Pericardium fibroblast (primary cell): ENCODE measurements around the gene TFPT. TPM values are rescaled to one million over a fixed set of nuclear protein-coding genes. Genes with fewer than 3 reads are reported as not detected.

Experiments
- total RNA-seq: library from RNA; depleted of rRNA; stranded (reverse); fragments of >200 nt; gene quantifications from 2 replicates; pipeline ENCODE4 v1.2.3, GENCODE V29; 2015

The TFPT gene
- 14.1 and 20.3 TPM in 2 replicates for total RNA-seq

GRCh38 chr19:54115109-54116063, at the start of gene TFPT, which contains the start of gene PRPF31:
Gene TFPT, minus strand, starts transcription at chr19:54115657. Its CDS starts 388 bp downstream, at chr19:54115269.
Gene PRPF31, plus strand, starts transcription at chr19:54115754. Its CDS starts 2,525 bp downstream, at chr19:54118279.

GRCh38 chr19:54159352-54160181, 44.1 kb upstream of the TFPT start, which contains the start of gene LENG1:
Gene LENG1, minus strand, starts transcription at chr19:54159721. Its CDS starts 26 bp downstream, at chr19:54159695.

GRCh38 chr19:54137699-54138488, 22.4 kb upstream of the TFPT start, which contains the start of gene CNOT3:
Gene CNOT3, plus strand, starts transcription at chr19:54137762. Its CDS starts 5,217 bp downstream, at chr19:54142979.

GRCh38 chr19:54102421-54103169, 12.9 kb downstream of the TFPT start, which contains the start of gene NDUFA3:
Gene NDUFA3, plus strand, starts transcription at chr19:54102855. Its CDS starts 24 bp downstream, at chr19:54102879.

GRCh38 chr19:54100561-54100960, 14.9 kb downstream of the TFPT start, which contains the start of gene OSCAR:
Gene OSCAR, minus strand, starts transcription at chr19:54100803. Its CDS starts 11 bp downstream, at chr19:54100792.

GRCh38 chr19:54081032-54081431, 34.4 kb downstream of the TFPT start, which contains the start of gene TARM1:
Gene TARM1, minus strand, starts transcription at chr19:54081365. Its CDS starts 25 bp downstream, at chr19:54081340.

GRCh38 chr19:54063350-54064116, 51.9 kb downstream of the TFPT start, which contains the start of gene VSTM1:
Gene VSTM1, minus strand, starts transcription at chr19:54063897. Its CDS starts 120 bp downstream, at chr19:54063777.

Other genes with a start within 250 kb of the TFPT start
- gene MYADM, start 247.8 kb downstream of the TFPT start, total RNA-seq: 40.5 and 133 TPM in 2 replicates
- gene PRKCG, start 233.5 kb downstream of the TFPT start, total RNA-seq: not detected in 2 replicates
- 3.7 and 8.2 TPM in 2 replicates for gene CACNG7, start 206.4 kb downstream of the TFPT start, total RNA-seq
- gene CACNG8, start 152.7 kb downstream of the TFPT start, total RNA-seq: 0.60 and 1.6 TPM in 2 replicates
- gene CACNG6, start 124.0 kb downstream of the TFPT start, total RNA-seq: 0.09 and 0.23 TPM in 2 replicates
- not detected in 2 replicates for gene VSTM1, start 51.8 kb downstream of the TFPT start, total RNA-seq
- not detected in 2 replicates for gene TARM1, start 34.3 kb downstream of the TFPT start, total RNA-seq
- gene OSCAR, start 14.9 kb downstream of the TFPT start, total RNA-seq: 0.35 and 2.3 TPM in 2 replicates
- 15.9 and 35.4 TPM in 2 replicates for gene NDUFA3, start 12.8 kb downstream of the TFPT start, total RNA-seq
- gene PRPF31, start 97 bp upstream of the TFPT start, total RNA-seq: 43.7 and 43.9 TPM in 2 replicates
- 10.7 and 18.0 TPM in 2 replicates for gene CNOT3, start 22.1 kb upstream of the TFPT start, total RNA-seq
- gene LENG1, start 44.1 kb upstream of the TFPT start, total RNA-seq: 6.3 and 7.8 TPM in 2 replicates
- 0.47 and 1.3 TPM in 2 replicates for gene TMC4, start 57.5 kb upstream of the TFPT start, total RNA-seq
- gene MBOAT7, start 73.9 kb upstream of the TFPT start, total RNA-seq: 64.2 and 66.3 TPM in 2 replicates
- 114 and 119 TPM in 2 replicates for gene TSEN34, start 75.7 kb upstream of the TFPT start, total RNA-seq
- gene RPS9, start 85.2 kb upstream of the TFPT start, total RNA-seq: 2,453 and 3,108 TPM in 2 replicates
- not detected in 2 replicates for gene LILRB3, start 107.3 kb upstream of the TFPT start, total RNA-seq
- gene LILRA6, start 127.1 kb upstream of the TFPT start, total RNA-seq: not detected in 2 replicates
- not detected in 2 replicates for gene LILRB5, start 141.6 kb upstream of the TFPT start, total RNA-seq
- not detected in 2 replicates for gene LILRB2, start 165.5 kb upstream of the TFPT start, total RNA-seq
- gene LILRA5, start 197.5 kb upstream of the TFPT start, total RNA-seq: not detected in 2 replicates
- gene LILRA4, start 223.5 kb upstream of the TFPT start, total RNA-seq: not detected in 2 replicates
- gene LAIR1, start 249.3 kb upstream of the TFPT start, total RNA-seq: not detected in 2 replicates